Stimulated activated CD4-positive, alpha-beta T cell treated with anti-CD3 and anti-CD28 coated beads, Interleukin-2, amount 100 ng/mL, for 24 hours (primary cell): ENCODE measurements around the gene WDR54.
"Not testable (repeated sequence)": the region's sequence is repeated elsewhere in the genome, so short reads cannot be mapped to it uniquely, and the experiment has no call there.

ENCODE experiments used
- DNase-seq, 2 donors: peaks; one replicate each; pipeline ENCODE4 v3.0.0-alpha.2; 2020

WDR54 gene

DNA sequence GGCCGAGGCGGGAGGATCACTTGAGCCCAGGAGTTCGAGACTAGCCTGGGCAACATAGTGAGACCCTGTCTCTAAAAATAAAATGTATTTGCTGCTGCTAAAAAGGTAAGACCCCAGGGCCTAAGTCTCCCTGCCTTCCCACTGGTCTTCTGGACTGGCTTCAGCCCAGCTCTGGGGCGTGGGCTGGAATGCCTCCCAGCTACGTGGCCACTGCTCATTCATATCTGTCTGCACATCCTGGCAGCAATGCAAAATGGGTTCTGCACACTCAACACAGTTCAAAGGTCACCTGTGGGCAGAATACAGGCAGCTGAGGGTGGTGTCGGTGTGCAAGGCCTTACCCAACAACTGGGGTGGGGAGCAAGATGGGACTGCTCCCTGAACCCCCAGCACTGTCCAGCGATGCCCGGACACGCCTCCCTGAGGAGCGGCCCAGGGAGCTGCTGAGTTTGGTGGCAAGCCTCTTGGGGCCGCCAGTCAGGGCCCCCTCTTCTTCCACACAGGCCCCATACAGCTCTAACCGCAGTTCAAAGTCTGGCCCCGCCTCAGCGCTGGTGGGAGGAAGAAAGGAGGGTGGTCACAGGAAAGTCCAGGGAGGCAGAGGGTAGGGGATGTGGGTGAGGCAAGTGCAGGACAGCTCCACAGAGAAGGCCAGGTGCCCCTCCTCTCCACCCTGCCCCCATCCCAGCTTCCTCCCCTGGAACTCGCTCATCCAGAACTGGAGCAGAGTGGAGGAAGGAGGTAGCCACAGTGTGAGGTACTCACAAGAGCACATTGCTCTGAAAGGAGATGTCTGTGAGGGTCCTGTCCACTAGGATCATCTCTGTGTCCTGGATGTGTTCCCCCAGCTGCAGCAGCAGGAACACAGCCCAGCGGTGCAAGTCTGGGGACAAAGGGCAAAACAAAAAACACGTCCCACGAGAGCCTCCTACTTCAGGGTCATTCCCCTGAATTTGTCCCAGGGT lies 8.2 kb downstream of the WDR54 start:
- no peak for DNase-seq

DNA sequence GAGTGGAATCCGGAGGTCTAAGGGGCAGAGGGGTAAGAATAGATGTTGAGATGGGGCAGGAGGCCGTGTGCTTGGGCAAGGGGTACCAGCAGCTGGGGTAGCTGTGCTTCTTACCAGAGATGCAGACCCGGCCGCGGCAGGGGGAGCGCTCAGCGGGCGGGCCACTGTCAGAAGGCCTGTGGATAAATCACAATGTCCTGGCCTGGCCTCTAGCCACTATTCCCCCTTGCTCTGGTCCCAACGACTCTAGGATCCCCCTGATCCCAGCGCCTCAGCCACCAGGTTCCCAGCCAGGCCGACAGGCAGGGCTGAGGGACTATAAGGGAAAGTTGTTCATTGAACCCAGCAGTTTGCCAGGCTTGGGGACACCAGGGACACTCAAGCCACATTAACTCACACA lies 9.0 kb downstream of the WDR54 start:
- DNase-seq: no peak

DNA sequence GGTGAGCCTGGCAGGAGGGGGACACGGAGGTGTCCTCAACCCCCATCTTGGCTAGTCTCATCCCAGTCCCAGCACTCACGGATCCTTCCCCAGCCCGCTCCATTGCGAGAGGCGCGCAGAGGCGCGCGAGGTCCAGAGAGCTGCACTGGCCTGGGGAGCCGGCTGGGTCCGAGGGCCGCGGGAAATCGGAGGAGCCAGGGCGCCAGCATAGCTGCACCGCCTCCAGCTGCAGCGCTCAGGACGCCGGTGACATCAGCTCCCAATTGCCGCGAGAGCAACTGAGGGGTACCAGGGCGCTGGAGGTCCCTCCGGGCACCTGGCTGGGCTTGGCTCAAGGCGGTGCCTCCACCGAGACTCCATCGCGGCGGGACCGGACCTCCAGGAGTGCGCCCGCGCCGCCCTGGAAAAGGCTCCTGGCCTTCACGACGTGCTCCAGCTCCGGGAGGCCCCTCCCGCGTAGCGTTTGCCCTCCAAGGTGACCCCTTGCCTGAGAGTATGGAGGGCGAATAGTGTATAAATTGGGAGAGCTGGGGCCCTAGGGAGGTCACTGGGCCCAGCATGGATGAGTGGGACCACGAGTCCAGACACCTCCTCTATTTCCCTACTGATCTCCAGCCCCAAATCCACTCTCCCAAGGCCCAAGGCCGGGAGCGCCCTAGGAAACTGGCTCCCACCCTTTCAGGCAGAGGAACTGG lies 14.7 kb downstream of the WDR54 start:
- DNase-seq: no peak

DNA sequence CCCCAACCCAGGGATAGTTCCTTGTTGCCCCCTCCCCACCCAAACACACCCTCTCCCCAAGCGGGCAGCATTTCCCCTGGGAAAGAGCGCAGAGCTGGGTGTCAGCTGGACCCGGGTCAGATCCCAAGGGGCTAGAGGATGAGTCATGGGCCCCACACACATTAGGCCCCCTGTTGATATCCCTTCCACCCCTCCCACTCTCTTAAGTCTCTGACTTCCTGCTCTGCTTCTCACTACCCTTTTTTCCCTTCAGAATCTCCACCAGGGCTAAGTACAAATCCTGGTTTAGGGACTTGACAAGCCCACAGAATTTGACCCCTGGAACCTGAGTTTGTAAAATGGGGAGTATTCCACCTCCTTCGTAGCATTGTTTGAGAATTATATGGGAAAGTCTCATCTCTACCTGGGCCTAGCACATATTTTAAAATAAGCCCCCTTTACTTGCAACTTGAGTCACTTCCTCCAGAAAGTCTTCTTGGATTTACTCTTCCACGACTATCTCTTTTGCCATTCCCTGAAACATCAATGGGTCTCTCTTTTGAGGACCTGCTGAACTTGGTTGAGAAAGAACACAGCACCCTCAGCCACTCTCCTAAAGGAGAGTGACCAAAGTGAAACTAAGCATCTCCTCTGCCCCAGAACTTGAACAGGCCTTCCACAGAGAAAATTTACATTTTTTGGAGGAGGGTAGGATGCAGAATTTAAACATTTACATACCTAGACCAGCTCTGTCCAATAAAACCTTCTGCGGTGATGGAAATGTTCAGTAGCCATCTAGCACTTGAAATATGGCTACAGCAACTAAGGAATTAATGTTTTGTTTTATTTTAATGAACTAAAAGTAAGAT lies 15.5 kb downstream of the WDR54 start:
- DNase-seq: no peak

DNA sequence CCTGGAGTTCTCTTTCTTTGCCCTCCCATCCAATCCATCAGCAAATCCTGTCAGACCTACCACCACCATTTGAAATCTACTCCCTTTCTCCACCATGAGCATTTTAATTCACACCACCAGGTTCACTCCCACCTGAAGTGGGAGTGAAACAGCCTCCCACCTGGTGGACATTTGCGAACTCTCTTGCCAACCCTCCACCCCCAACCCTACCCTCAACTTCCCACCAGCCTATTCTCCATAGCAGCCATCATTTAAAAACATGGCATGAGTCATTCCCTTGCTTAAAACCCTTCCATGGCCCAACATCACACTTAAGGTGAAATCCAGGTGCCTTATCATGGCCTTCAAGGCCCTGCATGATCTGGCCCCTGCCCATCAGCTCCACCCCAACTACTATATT lies 16.7 kb downstream of the WDR54 start:
- no peak for DNase-seq

GRCh38 chr2:74439373-74439772 lies 17.8 kb downstream of the WDR54 start:
- DNase-seq: no peak

- no peak for DNase-seq
Measured at GRCh38 chr2:74439803-74440377, 18.4 kb downstream of the WDR54 start.

DNA sequence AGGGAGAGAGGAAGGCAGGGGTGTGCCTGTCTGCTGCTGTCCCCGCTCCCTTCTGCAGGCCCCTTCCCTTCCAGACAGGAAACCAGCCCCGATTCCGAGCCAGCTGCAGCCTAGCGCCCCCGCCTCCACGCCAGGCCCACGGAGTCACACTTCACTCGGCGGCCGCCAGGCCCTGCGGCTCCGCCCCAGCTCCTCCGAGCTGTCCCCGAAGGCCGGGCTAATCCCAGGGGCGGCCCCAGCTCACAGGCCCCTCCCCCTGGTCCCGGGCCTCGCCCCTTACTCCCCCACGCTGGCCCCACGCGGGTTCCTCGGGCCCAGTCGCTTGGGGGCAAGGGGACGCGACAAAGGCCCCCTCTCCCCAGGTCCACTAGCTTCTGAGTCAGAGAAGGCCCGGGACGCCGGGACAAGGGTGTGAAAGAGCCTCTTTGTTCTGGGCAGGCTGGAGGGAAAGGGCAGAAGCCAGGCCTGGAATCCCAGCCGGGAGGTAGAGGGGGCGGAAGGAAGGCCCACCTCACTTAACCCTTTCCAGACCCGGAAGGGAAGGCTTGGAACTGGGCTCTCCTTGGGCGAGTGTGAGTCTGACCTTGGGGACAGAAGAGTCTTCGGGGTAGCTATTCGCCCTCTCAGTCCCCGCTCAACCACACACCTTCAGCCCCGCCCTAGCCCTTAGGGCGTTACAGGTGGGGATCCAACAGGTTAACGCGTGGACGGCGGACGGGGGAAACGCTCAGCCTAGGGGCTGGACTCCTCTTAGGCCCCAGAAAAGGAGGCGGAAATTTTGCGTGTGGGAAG lies 19.0 kb downstream of the WDR54 start:
- DNase-seq: peak; percentile 49 to 72

DNA sequence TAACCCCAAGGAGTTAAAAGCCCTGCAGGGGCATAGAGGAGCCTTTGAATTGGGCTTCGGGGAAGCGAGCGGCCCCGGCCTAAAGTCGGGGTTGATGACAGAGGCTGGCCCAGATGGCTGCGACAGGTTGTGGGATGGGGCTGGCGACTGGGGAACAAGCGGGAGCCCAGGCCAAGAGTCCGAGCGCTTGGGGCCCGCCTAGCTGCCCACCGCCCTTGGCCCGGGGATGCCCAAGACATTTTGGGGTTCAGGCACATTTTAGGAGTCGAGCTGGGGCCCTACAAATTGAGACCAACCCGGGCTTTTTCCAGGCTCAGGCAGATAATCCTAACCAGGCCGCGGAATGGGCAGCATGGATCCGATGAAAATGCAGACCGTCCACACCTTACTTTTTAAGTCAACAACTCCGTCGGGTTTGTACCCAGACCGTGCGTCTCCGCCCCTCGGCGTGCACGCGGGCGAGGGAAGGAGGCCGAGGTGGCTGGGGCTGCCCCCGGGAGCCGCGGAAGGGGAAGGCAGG lies 19.7 kb downstream of the WDR54 start:
- DNase-seq: no peak

DNA sequence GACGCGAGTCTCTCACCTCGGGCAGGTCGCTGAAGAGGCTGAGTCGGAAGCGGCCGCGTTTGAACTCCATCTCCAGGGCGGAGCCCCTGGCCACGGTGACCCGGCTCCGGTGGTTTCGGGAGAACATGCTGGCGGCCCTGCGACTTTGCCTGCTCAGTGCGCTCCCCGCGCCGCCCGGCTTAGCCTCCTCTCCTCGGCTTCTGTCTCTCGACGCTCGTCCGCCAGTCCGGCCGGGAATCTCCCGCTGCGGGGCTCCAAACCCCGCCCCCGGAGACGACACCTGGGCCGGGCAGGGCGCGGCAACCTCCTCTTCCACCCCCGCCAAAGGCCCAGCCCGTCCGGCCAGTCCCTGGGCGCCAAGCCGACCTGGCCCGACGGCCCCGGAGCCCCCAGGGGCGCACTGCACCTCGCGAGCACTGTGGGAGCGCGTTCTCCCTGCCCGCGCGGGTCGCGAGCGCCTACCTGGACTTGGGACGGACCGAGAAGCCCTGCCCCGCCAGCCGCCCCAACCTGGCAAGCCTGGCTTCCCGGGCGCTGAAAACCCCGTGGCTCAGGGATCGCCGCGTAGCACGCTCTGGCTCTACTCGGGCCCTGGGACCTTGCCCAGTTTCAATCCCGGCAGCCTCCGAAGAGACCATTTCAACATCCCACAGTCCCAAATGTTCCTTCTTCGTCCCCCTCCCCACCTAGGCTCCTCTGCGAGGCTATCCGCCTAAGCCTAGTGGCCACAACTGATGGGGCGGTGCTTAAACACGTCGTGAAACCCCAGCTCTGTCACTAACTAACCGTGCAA lies 20.4 kb downstream of the WDR54 start, which contains the start of gene RTKN:
TSS of gene RTKN (minus strand) at position 248 of the 793 bp plus-strand sequence. CDS start at position 127, 121 bp downstream.
- peak in 1 of 2 donors; percentile 45 for DNase-seq

- not testable (repeated sequence) for DNase-seq
Measured at GRCh38 chr2:74442483-74443297, 21.2 kb downstream of the WDR54 start.

GRCh38 chr2:74444498-74445318 lies 23.2 kb downstream of the WDR54 start:
- no peak for DNase-seq

DNA sequence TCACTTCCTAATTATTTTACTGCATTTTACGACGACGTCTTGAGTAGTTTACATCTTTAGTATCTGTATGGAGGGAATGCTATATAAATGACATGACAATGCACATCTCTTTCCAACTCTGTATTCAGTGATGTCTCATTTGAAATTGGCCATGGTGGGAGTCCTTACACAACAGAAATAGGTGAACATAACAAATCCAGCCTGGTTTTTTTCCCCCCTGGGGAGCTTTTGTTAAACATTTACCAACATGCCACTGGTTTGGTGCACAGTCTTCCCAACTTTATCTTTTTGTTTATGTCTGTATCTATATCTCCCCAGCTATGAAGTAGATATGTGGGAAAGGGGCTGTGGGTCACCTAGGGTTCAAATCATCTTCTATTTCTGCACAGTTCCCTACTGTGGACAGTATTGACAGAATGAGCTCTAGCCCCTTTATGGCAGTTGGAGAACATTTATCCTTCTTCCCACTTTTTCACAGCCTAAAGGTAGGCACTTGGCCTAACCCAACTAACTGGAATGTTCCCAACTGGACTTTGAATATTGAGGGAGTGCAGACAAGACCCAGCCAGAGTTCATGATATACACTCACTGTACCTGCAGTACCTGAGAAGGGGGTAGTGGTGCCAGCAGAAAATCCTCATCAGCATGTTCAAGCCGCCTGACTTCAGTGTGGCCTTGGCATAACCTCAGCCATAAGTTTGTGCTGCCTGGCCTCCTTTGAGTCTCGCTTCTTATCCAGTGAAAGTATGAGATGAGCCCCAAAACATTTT lies 25.9 kb downstream of the WDR54 start:
- no peak for DNase-seq

DNA sequence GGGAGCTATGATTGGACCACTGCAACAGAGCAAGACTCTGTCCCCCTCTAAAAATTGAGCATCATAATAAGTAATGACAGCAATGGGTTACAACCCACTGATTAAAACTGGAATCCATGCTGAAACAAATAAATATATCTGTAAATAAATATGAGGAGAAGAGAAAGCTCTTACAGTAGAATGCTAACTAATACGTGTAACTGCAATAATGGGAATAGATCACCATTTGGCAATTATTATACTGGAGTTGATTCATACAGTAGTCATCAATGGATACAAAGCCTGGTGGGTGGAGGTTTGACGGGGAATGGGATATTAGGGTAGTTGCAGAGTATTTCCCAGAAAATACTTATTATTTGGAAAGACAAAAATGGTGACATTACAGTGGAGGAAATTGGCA lies 27.2 kb downstream of the WDR54 start:
- no peak for DNase-seq

DNA sequence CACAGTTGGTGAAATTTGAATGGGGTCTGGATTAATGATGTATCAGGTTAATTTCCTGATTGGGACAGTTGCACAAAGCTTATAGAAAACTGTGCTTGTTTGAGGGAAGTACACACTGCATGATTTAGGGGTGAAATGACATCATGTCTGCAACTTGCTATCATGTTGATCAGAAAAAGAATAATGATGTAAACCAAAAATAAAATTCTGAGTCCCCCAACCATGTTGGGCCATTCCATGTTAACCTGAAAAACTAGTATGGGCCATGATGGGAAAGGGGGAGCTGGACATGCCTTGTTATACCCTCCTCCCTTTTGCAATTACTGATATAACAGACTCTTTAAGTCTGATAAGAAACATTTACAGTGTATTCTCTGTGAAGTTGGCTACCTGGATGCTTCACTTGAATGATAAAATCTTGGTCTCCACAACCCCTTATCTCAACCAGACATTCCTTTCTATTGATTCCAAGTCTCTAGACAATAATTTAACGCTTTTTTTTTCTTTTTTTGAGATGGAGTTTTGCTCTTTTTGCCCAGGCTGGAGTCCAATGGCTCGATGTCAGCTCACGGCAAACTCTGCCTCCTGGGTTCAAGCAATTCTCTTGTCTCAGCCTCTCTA lies 29.1 kb downstream of the WDR54 start:
- DNase-seq: no peak

GRCh38 chr2:74454654-74455511 lies 33.4 kb downstream of the WDR54 start, which contains the start of gene INO80B:
Gene INO80B (plus strand): TSS chr2:74455087. CDS start chr2:74455117, 30 bp downstream.
- peak; percentile 96 to 97 for DNase-seq
